ENCODE data around the gene SSBP2.
A peak's percentile ranks its signal among the peaks of the same experiment; 100 is the strongest.

The SSBP2 gene

DNA sequence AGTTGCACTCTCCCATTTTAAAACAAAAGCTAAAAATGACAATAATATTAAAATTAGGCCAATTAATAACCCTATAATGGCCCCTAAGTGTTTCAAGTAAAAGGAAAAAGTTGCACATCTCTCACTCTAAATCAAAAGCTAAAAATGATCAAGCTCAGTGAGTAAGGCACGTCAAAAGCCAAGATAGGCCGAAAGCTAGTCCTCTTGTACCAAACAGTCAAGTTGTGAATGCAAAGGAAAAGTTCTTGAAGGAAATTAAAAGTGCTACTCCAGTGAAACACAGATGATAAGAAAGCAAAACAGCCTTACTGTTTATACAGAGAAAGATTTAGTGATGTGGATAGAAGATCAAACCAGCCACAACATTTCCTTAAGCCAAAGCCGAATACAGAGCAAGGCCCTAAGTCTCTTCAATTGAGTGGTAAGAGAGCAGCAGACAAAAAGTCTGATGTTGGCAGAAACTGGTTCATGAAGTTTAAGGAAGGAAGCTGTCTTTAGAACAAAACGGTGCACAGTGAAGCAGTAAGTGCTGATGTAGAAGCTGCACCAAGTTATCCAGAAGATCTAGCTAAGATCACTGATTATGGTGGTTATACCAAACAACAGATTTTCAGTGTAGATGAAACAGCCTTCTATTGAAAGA, 212.9 kb downstream of the SSBP2 start:
- Histone ChIP-seq H3K4me1 (ENCODE audit: insufficient read depth, low read length) (peaks cover 88% of the 10 kb centered on the region), H3K4me3 (ENCODE audit: low read depth in 1 of 2, low read length in 2 of 2) (no peak overlapping the region), H3K9ac (ENCODE audit: low read depth, low read length) (no peak overlapping the region), H4K20me1 (ENCODE audit: insufficient read depth, low read length) (no peaks in the 10 kb centered on the region), H3K27me3 (ENCODE audit: insufficient read depth, low read length, poor library complexity) (no peaks in the 10 kb centered on the region), H3K79me2 (ENCODE audit: insufficient read depth, low read length) (peaks cover 82% of the 10 kb centered on the region), H3K9me3 (ENCODE audit: insufficient read depth, low read length, severe bottlenecking) (peaks cover 4% of the 10 kb centered on the region), H3K36me3 (ENCODE audit: insufficient read depth, low read length) (peaks cover 32% of the 10 kb centered on the region), H2AFZ (ENCODE audit: low read depth, low read length) (no peak overlapping the region), H3K4me2 (ENCODE audit: insufficient read depth, low read length) (peak overlapping the region; percentile 17), H3K27ac (ENCODE audit: low read length) (peak overlapping the region; percentile 73)
- DNase-seq (peak; percentile 52), ATAC-seq (ENCODE audit: insufficient read depth, low read depth) (peak; percentile 89)
- TF ChIP-seq, protein P1, sequence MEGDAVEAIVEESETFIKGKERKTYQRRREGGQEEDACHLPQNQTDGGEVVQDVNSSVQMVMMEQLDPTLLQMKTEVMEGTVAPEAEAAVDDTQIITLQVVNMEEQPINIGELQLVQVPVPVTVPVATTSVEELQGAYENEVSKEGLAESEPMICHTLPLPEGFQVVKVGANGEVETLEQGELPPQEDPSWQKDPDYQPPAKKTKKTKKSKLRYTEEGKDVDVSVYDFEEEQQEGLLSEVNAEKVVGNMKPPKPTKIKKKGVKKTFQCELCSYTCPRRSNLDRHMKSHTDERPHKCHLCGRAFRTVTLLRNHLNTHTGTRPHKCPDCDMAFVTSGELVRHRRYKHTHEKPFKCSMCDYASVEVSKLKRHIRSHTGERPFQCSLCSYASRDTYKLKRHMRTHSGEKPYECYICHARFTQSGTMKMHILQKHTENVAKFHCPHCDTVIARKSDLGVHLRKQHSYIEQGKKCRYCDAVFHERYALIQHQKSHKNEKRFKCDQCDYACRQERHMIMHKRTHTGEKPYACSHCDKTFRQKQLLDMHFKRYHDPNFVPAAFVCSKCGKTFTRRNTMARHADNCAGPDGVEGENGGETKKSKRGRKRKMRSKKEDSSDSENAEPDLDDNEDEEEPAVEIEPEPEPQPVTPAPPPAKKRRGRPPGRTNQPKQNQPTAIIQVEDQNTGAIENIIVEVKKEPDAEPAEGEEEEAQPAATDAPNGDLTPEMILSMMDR (IDR thresholded peaks at IDR 0.05; ENCODE audit: borderline replicate concordance, extremely low read depth, low read length, poor library complexity, severe bottlenecking), result no peak

GRCh38 chr5:81534441-81534840, 216.5 kb downstream of the SSBP2 start:
- Histone ChIP-seq H3K27me3 (ENCODE audit: insufficient read depth, low read length, poor library complexity) (no peaks in the 10 kb centered on the region), H4K20me1 (ENCODE audit: insufficient read depth, low read length) (no peaks in the 10 kb centered on the region), H3K27ac (ENCODE audit: low read length) (peak overlapping the region; percentile 50; the same call in 1 of the 2 replicates), H3K4me1 (ENCODE audit: insufficient read depth, low read length) (peaks cover 64% of the 10 kb centered on the region), H3K36me3 (ENCODE audit: insufficient read depth, low read length) (peaks cover 19% of the 10 kb centered on the region; the same call in 1 of the 2 replicates), H2AFZ (ENCODE audit: low read depth, low read length) (no peak overlapping the region), H3K9ac (ENCODE audit: low read depth, low read length) (no peak overlapping the region), H3K4me2 (ENCODE audit: insufficient read depth, low read length) (no peak overlapping the region), H3K4me3 (ENCODE audit: low read depth in 1 of 2, low read length in 2 of 2) (no peak overlapping the region), H3K9me3 (ENCODE audit: insufficient read depth, low read length, severe bottlenecking) (no peaks in the 10 kb centered on the region), H3K79me2 (ENCODE audit: insufficient read depth, low read length) (peaks cover 86% of the 10 kb centered on the region)
- DNase-seq (no peak), ATAC-seq (ENCODE audit: insufficient read depth, low read depth) (no peak)
- TF ChIP-seq, protein P1 (IDR thresholded peaks at IDR 0.05; ENCODE audit: borderline replicate concordance, extremely low read depth, low read length, poor library complexity, severe bottlenecking), result no peak
- TF ChIP-seq EZH2 (IDR thresholded peaks at IDR 0.05; ENCODE audit: borderline replicate concordance, low read depth, low read length, severe bottlenecking), result no peak

DNA sequence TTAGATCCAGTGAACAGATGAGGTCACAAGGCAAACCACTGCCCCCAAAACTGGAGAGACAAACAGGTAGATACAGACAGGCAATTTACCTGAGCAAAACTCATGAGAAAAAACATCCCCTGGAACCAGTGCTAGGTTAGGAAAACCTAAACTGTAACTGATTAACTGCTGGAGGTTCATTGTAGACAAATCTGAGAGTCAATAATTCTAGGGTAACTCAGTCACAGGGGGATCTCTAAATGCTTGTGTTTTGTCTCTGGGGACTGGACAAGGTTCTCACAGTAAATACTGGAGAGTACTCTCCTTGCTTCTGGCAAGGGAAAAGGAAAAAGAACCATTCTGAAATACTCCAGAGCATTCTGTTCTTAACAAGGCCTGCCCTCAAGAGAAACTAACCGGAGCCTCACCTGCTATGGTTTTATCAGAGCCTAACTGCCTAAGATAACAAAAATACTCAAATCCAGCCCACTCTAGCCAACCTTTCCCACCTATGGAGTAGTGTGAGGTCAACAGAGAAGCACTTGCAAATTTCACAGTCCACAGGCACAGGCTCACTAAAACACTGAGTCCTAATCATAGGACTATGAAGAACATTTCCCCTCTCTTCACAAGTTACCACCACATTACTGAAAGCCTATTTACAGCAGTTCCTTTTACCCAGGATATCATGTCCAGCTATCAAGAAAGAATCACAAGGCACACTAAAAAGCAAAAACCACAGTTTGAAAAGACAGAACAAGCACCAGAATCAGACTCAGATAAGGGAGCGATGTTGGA, 217.1 kb downstream of the SSBP2 start:
- Histone ChIP-seq H3K27ac (ENCODE audit: low read length) (peak overlapping the region; percentile 50), H3K36me3 (ENCODE audit: insufficient read depth, low read length) (peaks cover 23% of the 10 kb centered on the region; the same call in 1 of the 2 replicates), H3K4me2 (ENCODE audit: insufficient read depth, low read length) (no peak overlapping the region), H3K27me3 (ENCODE audit: insufficient read depth, low read length, poor library complexity) (no peaks in the 10 kb centered on the region), H3K9ac (ENCODE audit: low read depth, low read length) (no peak overlapping the region), H2AFZ (ENCODE audit: low read depth, low read length) (no peak overlapping the region), H3K79me2 (ENCODE audit: insufficient read depth, low read length) (peaks cover 90% of the 10 kb centered on the region), H3K4me1 (ENCODE audit: insufficient read depth, low read length) (peaks cover 58% of the 10 kb centered on the region), H4K20me1 (ENCODE audit: insufficient read depth, low read length) (no peaks in the 10 kb centered on the region), H3K9me3 (ENCODE audit: insufficient read depth, low read length, severe bottlenecking) (no peaks in the 10 kb centered on the region), H3K4me3 (ENCODE audit: low read depth in 1 of 2, low read length in 2 of 2) (no peak overlapping the region)
- no peak for ATAC-seq (ENCODE audit: insufficient read depth, low read depth)
- no peak for DNase-seq
- TF ChIP-seq, protein P1 (IDR thresholded peaks at IDR 0.05; ENCODE audit: borderline replicate concordance, extremely low read depth, low read length, poor library complexity, severe bottlenecking), result no peak
- no peak for TF ChIP-seq EZH2 (IDR thresholded peaks at IDR 0.05; ENCODE audit: borderline replicate concordance, low read depth, low read length, severe bottlenecking)
